ENCODE data around the gene TMEM239.

- TF ChIP-seq, protein P1, sequence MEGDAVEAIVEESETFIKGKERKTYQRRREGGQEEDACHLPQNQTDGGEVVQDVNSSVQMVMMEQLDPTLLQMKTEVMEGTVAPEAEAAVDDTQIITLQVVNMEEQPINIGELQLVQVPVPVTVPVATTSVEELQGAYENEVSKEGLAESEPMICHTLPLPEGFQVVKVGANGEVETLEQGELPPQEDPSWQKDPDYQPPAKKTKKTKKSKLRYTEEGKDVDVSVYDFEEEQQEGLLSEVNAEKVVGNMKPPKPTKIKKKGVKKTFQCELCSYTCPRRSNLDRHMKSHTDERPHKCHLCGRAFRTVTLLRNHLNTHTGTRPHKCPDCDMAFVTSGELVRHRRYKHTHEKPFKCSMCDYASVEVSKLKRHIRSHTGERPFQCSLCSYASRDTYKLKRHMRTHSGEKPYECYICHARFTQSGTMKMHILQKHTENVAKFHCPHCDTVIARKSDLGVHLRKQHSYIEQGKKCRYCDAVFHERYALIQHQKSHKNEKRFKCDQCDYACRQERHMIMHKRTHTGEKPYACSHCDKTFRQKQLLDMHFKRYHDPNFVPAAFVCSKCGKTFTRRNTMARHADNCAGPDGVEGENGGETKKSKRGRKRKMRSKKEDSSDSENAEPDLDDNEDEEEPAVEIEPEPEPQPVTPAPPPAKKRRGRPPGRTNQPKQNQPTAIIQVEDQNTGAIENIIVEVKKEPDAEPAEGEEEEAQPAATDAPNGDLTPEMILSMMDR (IDR thresholded peaks at IDR 0.05; ENCODE audit: poor library complexity, severe bottlenecking) = no peak
- no peak for TF ChIP-seq RAD21 (conservative IDR thresholded peaks at IDR 0.05)
- TF ChIP-seq EZH2 (IDR thresholded peaks at IDR 0.05; ENCODE audit: borderline replicate concordance, insufficient read depth, low read length, poor library complexity, severe bottlenecking) = no peak
Observed at GRCh38 chr20:2825761-2826160, 9.6 kb downstream of the TMEM239 start.

All from neural cell (in vitro differentiated cells).